Lower lobe of right lung (tissue), 2 donors: ENCODE measurements around the gene PPP1R12C. TPM values are rescaled to one million over a fixed set of nuclear protein-coding genes. Genes with fewer than 3 reads are reported as not detected.

Experiments
- ATAC-seq, 2 donors: fragments of 200-7000 bp; cut with Tn5 transposase; one replicate each; pipeline ENCODE4 v1.9.1; 2020 to 2022; ENCODE audit warnings: mild to moderate bottlenecking in 2 of 2, moderate library complexity in 2 of 2
- DNase-seq: peaks from one replicate; pipeline ENCODE4 v3.0.0-alpha.2; 2020
- H3K27ac ChIP-seq: fragments of 200-600 bp; one replicate; pipeline ENCODE4 v1.8.0; 2022
- H3K27me3 ChIP-seq: fragments of 200-600 bp; one replicate; pipeline ENCODE4 v1.8.0; 2022; ENCODE audit warnings: low read depth
- H3K36me3 ChIP-seq: fragments of 200-600 bp; one replicate; pipeline ENCODE4 v1.8.0; 2022; ENCODE audit warnings: mild to moderate bottlenecking
- H3K4me1 ChIP-seq: fragments of 200-600 bp; one replicate; pipeline ENCODE4 v1.8.0; 2022
- H3K4me3 ChIP-seq: fragments of 200-600 bp; one replicate; pipeline ENCODE4 v1.8.0; 2022; ENCODE audit warnings: mild to moderate bottlenecking
- H3K9me3 ChIP-seq: fragments of 200-600 bp; one replicate; pipeline ENCODE4 v1.8.0; 2022
- intact Hi-C: fragments of 100-400 bp; cut with DNase I; formaldehyde crosslinking; loops from one replicate; pipeline ENCODE4 v1.11.0; 2022
- total RNA-seq: library from RNA; stranded (reverse); fragmentation: NEBNext Ultra II Directional; extraction: Animal tissue kit (Norgen Biotek cat#: 25700); gene quantifications from one replicate; pipeline ENCODE4 v1.2.1, GENCODE V29; 2021
- TF ChIP-seq, protein P1 (sequence below): fragments of 200-600 bp; IDR thresholded peaks from one replicate; pipeline ENCODE4 v1.8.0; 2022; ENCODE audit warnings: antibody characterized with exemption, mild to moderate bottlenecking
- donor health status: DM: no; HTN: yes; CAD: no; lungs with severe emphysema.

Gene PPP1R12C
- total RNA-seq, 1 donor from 2014 or later, result 103 TPM

DNA sequence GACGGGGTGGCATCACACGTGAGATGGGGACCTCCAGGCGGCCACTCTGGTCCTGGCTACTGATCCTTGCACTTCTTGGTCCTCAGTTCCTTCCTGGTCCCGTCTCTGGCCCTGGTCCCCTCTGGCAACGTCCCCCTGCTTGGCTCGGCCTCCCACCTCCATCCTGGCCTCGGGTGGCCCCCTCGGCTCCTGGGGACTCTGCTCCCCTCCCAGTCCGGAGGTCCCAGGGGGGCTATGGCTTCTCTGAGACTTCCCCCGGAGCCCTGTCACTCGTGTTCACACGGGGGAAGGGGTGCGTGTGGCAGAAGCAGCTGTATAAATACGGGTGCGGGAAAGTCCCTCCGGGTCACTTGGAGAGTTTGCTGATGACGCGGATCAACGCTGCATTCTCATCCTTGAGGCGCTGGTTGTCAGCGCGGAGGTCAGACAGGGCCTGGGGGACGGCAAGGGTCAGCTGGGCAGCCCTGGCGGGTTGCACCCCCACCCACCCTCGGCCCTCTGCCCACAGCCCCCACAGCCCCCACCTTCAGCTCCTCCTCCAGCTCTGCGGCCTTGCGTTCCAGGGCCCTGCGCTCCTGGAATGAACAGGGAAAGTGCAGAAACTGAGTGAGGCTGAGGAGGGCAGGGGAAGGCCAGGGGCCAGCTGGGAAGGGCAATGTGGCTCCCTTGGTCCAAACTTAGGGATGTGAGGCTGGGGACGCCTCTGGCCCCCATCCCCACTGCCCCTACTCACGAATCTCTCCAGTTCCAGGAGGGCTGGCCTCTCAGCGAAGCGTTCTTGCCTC lies 26.1 kb downstream of the PPP1R12C start:
- peaks cover 6% of the 10 kb centered on the region for H3K27me3 ChIP-seq
- no peak overlapping the region for H3K27ac ChIP-seq
- DNase-seq, result no peak
- H3K4me1 ChIP-seq, result peaks cover 21% of the 10 kb centered on the region
- H3K9me3 ChIP-seq, result no peaks in the 10 kb centered on the region
- TF ChIP-seq, protein P1, sequence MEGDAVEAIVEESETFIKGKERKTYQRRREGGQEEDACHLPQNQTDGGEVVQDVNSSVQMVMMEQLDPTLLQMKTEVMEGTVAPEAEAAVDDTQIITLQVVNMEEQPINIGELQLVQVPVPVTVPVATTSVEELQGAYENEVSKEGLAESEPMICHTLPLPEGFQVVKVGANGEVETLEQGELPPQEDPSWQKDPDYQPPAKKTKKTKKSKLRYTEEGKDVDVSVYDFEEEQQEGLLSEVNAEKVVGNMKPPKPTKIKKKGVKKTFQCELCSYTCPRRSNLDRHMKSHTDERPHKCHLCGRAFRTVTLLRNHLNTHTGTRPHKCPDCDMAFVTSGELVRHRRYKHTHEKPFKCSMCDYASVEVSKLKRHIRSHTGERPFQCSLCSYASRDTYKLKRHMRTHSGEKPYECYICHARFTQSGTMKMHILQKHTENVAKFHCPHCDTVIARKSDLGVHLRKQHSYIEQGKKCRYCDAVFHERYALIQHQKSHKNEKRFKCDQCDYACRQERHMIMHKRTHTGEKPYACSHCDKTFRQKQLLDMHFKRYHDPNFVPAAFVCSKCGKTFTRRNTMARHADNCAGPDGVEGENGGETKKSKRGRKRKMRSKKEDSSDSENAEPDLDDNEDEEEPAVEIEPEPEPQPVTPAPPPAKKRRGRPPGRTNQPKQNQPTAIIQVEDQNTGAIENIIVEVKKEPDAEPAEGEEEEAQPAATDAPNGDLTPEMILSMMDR, result no peak
- no peak overlapping the region for H3K4me3 ChIP-seq
- no peak for ATAC-seq
- H3K36me3 ChIP-seq, result peaks cover 51% of the 10 kb centered on the region
- intact Hi-C loops, result no loop called here

DNA sequence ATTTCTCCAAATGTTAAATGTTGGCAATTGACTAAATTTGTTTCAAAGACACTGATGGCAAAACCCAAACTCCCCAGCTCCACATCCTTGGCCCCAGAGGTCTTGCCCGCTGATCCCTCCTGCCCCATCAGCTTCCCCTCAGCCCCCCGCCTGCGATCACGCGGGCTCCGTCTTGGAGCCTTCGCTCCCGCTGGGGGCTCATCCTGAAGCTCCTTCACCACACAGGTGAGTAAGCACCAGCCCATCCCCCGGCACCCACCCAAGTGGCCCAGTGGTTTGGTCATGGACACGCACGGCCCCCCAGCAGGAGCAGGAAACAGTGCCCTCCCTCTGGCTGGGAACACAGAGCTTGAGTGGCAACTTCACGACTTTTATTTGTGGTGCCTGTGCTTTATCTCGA lies 26.9 kb downstream of the PPP1R12C start:
- TF ChIP-seq, protein P1, result no peak
- Histone ChIP-seq H3K4me1 (peaks cover 25% of the 10 kb centered on the region), H3K4me3 (no peak overlapping the region), H3K27me3 (peaks cover 13% of the 10 kb centered on the region), H3K36me3 (peaks cover 43% of the 10 kb centered on the region), H3K9me3 (no peaks in the 10 kb centered on the region), H3K27ac (no peak overlapping the region)
- DNase-seq (no peak), ATAC-seq (no peak)
- intact Hi-C loops, result no loop called here

DNA sequence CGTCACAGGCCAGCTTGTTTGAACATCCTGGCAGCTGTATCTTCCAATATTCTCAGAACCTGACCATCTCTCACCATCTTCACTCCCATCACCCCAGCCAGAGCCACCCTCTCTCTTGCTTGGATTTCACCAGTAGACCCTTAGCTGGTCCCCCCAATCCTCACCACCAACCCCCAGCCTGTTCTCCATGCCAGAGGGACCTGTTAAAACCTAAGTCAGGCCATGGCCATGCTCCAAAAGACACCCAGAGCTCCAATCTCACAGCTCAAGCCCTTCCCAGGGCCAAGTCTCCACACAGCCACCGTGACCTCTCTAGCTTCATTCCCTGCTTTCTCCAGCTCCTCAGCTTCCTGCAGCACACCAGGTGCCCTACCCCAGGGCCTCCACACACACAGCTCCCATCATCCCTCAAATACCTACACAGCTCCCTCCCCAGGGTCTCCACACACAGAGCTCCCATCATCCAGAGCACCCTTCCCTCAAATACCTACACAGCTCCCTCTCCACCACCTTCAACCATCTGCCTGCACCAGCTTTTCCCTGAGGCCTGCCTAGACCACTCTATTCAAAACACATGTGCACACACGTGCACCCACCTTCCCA lies 28.0 kb downstream of the PPP1R12C start:
- ATAC-seq (no peak), DNase-seq (no peak)
- intact Hi-C loops, result no loop called here
- Histone ChIP-seq H3K27me3 (peaks cover 17% of the 10 kb centered on the region), H3K36me3 (peaks cover 32% of the 10 kb centered on the region), H3K4me1 (peaks cover 25% of the 10 kb centered on the region), H3K9me3 (no peaks in the 10 kb centered on the region), H3K27ac (no peak overlapping the region), H3K4me3 (no peak overlapping the region)
- TF ChIP-seq, protein P1, result no peak

DNA sequence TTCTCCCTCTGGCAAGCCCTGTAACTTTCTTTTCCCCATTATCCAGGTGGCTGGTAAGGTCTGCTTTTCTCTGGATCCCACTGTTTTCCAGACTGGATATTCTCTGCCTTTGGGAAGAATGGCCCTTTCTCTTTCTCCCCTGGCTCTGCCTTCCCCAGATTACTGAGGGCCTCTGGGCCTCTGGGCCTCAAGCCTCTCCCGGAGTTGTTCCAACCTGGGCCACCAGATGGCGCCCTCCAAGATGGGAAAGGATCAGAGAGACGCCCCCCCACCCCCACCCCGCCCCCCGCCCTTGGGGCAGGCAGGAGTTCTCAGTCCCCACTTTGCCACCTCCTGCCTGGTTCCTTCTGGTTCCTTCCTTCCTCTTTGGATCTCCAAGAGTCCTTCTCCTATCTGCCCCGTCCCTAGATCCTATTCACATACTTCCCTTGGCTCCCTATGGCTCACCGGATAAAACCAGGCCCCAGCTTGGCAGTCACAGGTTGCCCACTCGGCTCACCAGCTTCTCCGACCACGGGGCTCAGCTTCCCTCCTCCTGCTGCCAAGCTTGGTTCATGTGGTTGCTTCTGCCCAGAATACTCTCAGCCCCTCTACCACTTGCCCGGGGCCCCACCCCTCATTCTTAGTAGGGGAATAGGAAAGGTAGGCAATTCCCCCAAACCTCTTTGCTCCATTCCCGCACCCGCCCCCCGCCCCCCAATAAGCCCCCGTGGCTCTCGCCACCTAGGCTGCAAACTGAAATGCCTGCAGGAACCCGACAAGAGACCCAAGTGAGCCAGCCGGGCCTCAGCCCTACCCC lies 28.7 kb downstream of the PPP1R12C start:
- intact Hi-C loops, result no loop called here
- ATAC-seq (peak; percentile 35 to 54), DNase-seq (peak; percentile 86)
- Histone ChIP-seq H3K36me3 (peaks cover 29% of the 10 kb centered on the region), H3K4me1 (peaks cover 25% of the 10 kb centered on the region), H3K4me3 (no peak overlapping the region), H3K9me3 (no peaks in the 10 kb centered on the region), H3K27me3 (peaks cover 24% of the 10 kb centered on the region), H3K27ac (no peak overlapping the region)
- TF ChIP-seq, protein P1, result peak; percentile 89

DNA sequence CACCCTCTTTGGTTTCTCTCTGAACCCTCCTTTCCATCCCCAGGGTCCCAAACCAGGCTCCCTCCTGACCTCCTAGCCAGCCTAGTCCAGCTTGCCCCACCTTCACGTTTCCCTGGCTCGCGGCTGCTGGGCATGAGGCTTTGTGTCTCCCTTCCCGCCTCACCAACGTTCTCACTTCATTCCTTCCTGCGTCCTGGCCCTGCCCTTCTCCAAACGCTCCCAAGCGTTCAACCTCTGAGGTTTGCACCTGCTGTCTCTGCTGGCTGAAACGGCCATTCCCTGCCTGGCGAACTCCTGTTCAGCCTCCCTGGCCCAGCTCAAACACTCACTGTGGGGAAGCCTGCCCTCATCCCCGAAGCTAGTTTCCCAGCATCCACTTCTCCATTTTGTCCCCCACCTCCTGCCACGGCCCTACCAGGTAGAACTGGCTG lies 29.4 kb downstream of the PPP1R12C start:
- DNase-seq (no peak), ATAC-seq (no peak)
- no peak overlapping the region for H3K27ac ChIP-seq
- peaks cover 28% of the 10 kb centered on the region for H3K36me3 ChIP-seq
- peaks cover 31% of the 10 kb centered on the region for H3K27me3 ChIP-seq
- no peaks in the 10 kb centered on the region for H3K9me3 ChIP-seq
- H3K4me3 ChIP-seq, result peak overlapping the region; percentile 51
- TF ChIP-seq, protein P1, result no peak
- peaks cover 25% of the 10 kb centered on the region for H3K4me1 ChIP-seq
- intact Hi-C loops, result no loop called here
